Sigmoid colon (tissue), 7 donors: ENCODE data around the gene NRG2. TPM values are rescaled to one million over a fixed set of nuclear protein-coding genes. Genes with fewer than 3 reads are reported as not detected.
A peak's percentile ranks its signal among the peaks of the same experiment; 100 is the strongest.

Experiments
- DNase-seq: peaks from one replicate; pipeline ENCODE4 v3.0.0-alpha.2; 2019
- H3K27ac ChIP-seq, 4 donors: fragments of 200-600 bp; sonication (generic); one replicate each; pipeline ENCODE4 v1.5.1; 2016 to 2019; ENCODE audit warnings: mild to moderate bottlenecking in 1 of 4
- H3K27me3 ChIP-seq, 3 donors: fragments of 200-600 bp; sonication (generic); one replicate each; pipeline ENCODE4 v1.5.1; 2019; ENCODE audit warnings: mild to moderate bottlenecking in 1 of 3
- H3K36me3 ChIP-seq, 4 donors: fragments of 200-600 bp; sonication (generic); one replicate each; pipeline ENCODE4 v1.5.1; 2016 to 2019
- H3K4me1 ChIP-seq, 4 donors: fragments of 200-600 bp; sonication (generic); one replicate each; pipeline ENCODE4 v1.5.1; 2017 to 2019
- H3K4me3 ChIP-seq, 4 donors: fragments of 200-600 bp; sonication (generic); one replicate each; pipeline ENCODE4 v1.5.1; 2017 to 2019; ENCODE audit warnings: mild to moderate bottlenecking in 2 of 4, moderate library complexity in 1 of 4
- H3K9me3 ChIP-seq, 4 donors: fragments of 200-600 bp in 3 of 4; sonication (generic) in 3 of 4; one replicate each; pipeline versions ENCODE4 v1.5.1 to v1.6.1; 2013 to 2019
- EP300 ChIP-seq, 4 donors: sonication (generic); formaldehyde crosslinking; IDR thresholded peaks; one replicate each; pipeline ENCODE4 v1.6.1; 2017; ENCODE audit warnings: antibody characterized with exemption in 4 of 4
- POLR2A ChIP-seq, 2 donors: fragments of 450-650 bp; IDR thresholded peaks; one replicate each; pipeline ENCODE4 v1.6.1; 2016; ENCODE audit warnings: antibody characterized with exemption in 2 of 2, mild to moderate bottlenecking in 2 of 2, moderate library complexity in 2 of 2
- POLR2AphosphoS5 ChIP-seq, 4 donors: sonication (generic); formaldehyde crosslinking; IDR thresholded peaks; one replicate each; pipeline ENCODE4 v1.6.1; 2017; ENCODE audit warnings: antibody characterized with exemption in 4 of 4
- WGBS, 2 donors: extraction: QIAGEN DNeasy Blood & Tissue Kit; methylation state at CpG; one replicate each; pipeline ENCODE4 v1.1.7; 2013; 5-methylcytosine and 5-hydroxymethylcytosine counted together
- intact Hi-C: fragments of 100-400 bp; cut with DNase I; formaldehyde crosslinking; loops from one replicate; pipeline ENCODE4 v1.15.1; 2023
- polyA plus RNA-seq, 3 donors: library from polyadenylated mRNA; stranded (reverse); fragments of 200-250 nt; gene quantifications; one replicate each; pipeline ENCODE4 v1.2.3, GENCODE V29; 2013
- total RNA-seq, 4 donors: library from RNA; depleted of rRNA; stranded (reverse); fragments of >200 nt; gene quantifications; one replicate each; pipeline ENCODE4 v1.1.0, GENCODE V29; 2016
- TF ChIP-seq, protein P1 (sequence below), 4 experiments: fragments of 450-650 bp in 3 of 4; fragments of 200-600 bp in 1 of 4; IDR thresholded peaks; one replicate each; pipeline ENCODE4 v1.5.1; 2016 to 2019; ENCODE audit warnings: antibody characterized with exemption in 4 of 4, mild to moderate bottlenecking in 3 of 4, moderate library complexity in 2 of 4
- donor health status: healthy with polysubstance abuse.
- donor health status: Bipolar disorder and iron deficiency.
- donor health status: healthy.

Gene NRG2
- total and polyA plus RNA-seq, 7 donors = 0.80 to 11.9 (median 4.8) TPM; not detected in 2

DNA sequence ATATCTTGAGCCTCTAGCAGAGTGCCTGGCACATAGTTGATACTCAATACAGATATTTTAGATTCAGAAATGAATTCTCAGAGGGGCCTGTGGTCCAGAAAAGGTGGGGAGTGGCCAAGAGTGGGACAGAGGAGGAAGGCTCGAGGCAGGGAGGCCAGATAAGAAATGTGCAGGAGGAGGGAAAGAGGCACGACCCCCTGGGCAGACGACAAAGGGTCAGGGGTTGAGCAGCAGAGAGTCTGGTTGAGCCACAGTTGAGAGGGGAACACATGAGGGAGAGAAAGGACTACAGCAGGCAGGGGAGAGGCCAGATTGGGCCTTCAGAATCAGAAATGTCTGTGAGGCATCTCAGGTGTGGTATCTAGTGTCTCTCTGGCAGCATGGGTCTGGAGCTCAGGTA is 158.4 kb downstream of the NRG2 start:
- TF ChIP-seq POLR2A (IDR thresholded peaks at IDR 0.05) (no peak), POLR2AphosphoS5 (IDR thresholded peaks at IDR 0.05) (no peak), EP300 (IDR thresholded peaks at IDR 0.05) (no peak)
- TF ChIP-seq, protein P1, sequence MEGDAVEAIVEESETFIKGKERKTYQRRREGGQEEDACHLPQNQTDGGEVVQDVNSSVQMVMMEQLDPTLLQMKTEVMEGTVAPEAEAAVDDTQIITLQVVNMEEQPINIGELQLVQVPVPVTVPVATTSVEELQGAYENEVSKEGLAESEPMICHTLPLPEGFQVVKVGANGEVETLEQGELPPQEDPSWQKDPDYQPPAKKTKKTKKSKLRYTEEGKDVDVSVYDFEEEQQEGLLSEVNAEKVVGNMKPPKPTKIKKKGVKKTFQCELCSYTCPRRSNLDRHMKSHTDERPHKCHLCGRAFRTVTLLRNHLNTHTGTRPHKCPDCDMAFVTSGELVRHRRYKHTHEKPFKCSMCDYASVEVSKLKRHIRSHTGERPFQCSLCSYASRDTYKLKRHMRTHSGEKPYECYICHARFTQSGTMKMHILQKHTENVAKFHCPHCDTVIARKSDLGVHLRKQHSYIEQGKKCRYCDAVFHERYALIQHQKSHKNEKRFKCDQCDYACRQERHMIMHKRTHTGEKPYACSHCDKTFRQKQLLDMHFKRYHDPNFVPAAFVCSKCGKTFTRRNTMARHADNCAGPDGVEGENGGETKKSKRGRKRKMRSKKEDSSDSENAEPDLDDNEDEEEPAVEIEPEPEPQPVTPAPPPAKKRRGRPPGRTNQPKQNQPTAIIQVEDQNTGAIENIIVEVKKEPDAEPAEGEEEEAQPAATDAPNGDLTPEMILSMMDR (IDR thresholded peaks at IDR 0.05) = no peak
- WGBS, 2 donors = 41 to 66% methylated on average over 3 of the region's 3 CpGs
- H3K27ac ChIP-seq = peak overlapping the region in 1 of 4 donors; percentile 15

DNA sequence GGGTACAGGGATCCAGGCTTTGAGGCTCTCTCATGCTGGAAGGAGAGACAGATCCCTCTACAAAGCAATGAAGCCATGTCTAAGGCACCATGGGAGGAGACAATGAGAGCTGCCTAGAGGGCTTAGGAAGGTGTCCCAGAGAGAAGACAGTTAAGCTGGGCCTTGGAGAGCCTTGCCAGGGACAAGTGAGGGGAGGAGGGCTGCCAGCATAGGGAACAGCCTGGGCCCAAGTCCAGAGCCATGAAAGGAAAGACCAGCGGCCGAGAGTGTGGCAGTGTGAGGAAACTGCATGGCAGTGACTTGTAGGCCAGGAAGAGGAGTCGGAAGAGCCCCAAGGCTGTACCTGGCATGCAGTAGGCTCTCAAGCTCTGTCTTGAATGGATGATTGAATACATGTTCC is 159.0 kb downstream of the NRG2 start:
- Histone ChIP-seq H3K4me3 (no peak overlapping the region), H3K36me3 (peaks cover 0 to 17% (median 0%) of the 10 kb centered on the region in 4 donors), H3K4me1 (peaks cover 0 to 45% (median 25%) of the 10 kb centered on the region in 4 donors), H3K27me3 (no peaks in the 10 kb centered on the region), H3K27ac (peak overlapping the region in 1 of 4 donors; percentile 15), H3K9me3 (no peaks in the 10 kb centered on the region)
- intact Hi-C loops = no loop called here
- peak; percentile 78 for DNase-seq
- WGBS, 2 donors = 84 to 86% methylated on average over 3 of the region's 3 CpGs
- TF ChIP-seq POLR2A (IDR thresholded peaks at IDR 0.05) (no peak), EP300 (IDR thresholded peaks at IDR 0.05) (no peak), POLR2AphosphoS5 (IDR thresholded peaks at IDR 0.05) (no peak)
- TF ChIP-seq, protein P1 (IDR thresholded peaks at IDR 0.05) = no peak

More for the DNA sequence above, 158.4 kb downstream of the NRG2 start:
- peaks cover 0 to 17% (median 0%) of the 10 kb centered on the region in 4 donors for H3K36me3 ChIP-seq
- intact Hi-C loops = no loop called here
- no peak for DNase-seq
- H3K4me3 ChIP-seq = no peak overlapping the region
- no peaks in the 10 kb centered on the region for H3K9me3 ChIP-seq
- H3K4me1 ChIP-seq = peaks cover 0 to 43% (median 25%) of the 10 kb centered on the region in 4 donors
- no peaks in the 10 kb centered on the region for H3K27me3 ChIP-seq

DNA sequence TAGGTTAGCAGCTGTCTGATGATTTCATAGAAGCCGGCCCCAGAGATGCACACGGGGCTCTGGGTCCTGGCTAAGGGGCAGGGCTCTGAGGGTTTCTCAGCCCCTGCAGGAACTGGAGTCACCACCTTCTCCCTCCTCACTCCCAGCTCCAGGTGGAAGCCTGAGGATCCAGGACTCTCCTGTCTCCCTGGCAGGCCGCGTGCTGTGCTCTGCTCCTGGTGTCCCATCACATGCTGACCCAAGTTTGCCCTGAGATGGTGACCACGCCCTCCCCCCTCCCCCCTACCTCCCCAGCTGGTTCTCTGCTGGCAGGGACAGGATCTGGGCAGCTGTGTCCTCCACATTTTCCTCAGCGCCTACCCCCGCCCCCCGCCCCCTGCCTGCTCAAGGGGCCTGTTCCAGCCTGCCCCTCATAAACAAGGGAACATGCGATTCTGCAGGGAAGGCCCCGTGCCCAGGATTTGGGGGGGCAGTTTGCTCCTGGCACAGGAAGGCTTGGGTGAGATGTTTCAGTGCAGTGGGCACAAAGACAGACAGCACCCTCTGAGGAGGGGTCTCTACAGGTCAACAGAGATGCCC is 160.0 kb downstream of the NRG2 start:
- H3K4me3 ChIP-seq = no peak overlapping the region
- peaks cover 0 to 17% (median 0%) of the 10 kb centered on the region in 4 donors for H3K36me3 ChIP-seq
- no peak overlapping the region for H3K27ac ChIP-seq
- intact Hi-C loops = no loop called here
- WGBS, 2 donors = 40 to 64% methylated on average over 10 of the region's 10 CpGs
- TF ChIP-seq, protein P1 (IDR thresholded peaks at IDR 0.05) = no peak
- no peak for TF ChIP-seq POLR2AphosphoS5 (IDR thresholded peaks at IDR 0.05)
- no peak for TF ChIP-seq POLR2A (IDR thresholded peaks at IDR 0.05)
- TF ChIP-seq EP300 (IDR thresholded peaks at IDR 0.05) = no peak
- no peak for DNase-seq
- H3K4me1 ChIP-seq = peaks cover 0 to 45% (median 25%) of the 10 kb centered on the region in 4 donors
- no peaks in the 10 kb centered on the region for H3K9me3 ChIP-seq
- H3K27me3 ChIP-seq = no peaks in the 10 kb centered on the region

DNA sequence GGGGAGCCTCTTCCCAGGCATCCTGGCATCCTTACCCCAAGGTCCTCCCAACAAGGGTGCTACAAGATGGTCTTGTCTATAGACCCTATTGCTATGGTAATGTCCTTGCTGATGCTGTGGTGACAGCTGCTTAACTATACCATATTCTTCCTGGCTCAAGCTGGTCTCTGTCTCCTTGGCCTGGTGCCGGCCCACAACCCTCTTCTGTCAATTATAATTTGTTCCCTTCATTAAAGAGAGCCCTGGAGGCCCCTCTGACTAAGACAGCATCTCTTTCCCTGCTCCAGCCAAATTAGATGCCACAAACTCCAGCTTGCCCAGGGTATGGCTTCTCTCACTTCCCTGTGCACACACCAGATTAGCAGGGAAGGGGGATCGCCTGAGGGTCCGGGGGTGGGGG is 160.8 kb downstream of the NRG2 start:
- no peaks in the 10 kb centered on the region for H3K9me3 ChIP-seq
- peaks cover 0 to 45% (median 25%) of the 10 kb centered on the region in 4 donors for H3K4me1 ChIP-seq
- peaks cover 0 to 17% (median 0%) of the 10 kb centered on the region in 4 donors for H3K36me3 ChIP-seq
- TF ChIP-seq, protein P1 (IDR thresholded peaks at IDR 0.05) = no peak
- TF ChIP-seq POLR2A (IDR thresholded peaks at IDR 0.05) = no peak
- TF ChIP-seq POLR2AphosphoS5 (IDR thresholded peaks at IDR 0.05) = no peak
- no peak for TF ChIP-seq EP300 (IDR thresholded peaks at IDR 0.05)
- DNase-seq = no peak
- H3K27me3 ChIP-seq = no peaks in the 10 kb centered on the region
- no peak overlapping the region for H3K4me3 ChIP-seq
- no peak overlapping the region for H3K27ac ChIP-seq
- intact Hi-C loops = no loop called here
- 64 to 80% methylated on average over 3 of the region's 3 CpGs for WGBS, 2 donors
